Adrenal gland (tissue), 5 donors: ENCODE measurements around the gene BCL2L1.

Experiments
- CTCF ChIP-seq, 6 experiments: fragments of 450-650 bp in 4 of 6; fragments of 200-600 bp in 2 of 6; sonication (generic) in 1 of 6; IDR thresholded peaks; 1 replicate in 5 of 6; 2 replicates in 1 of 6; pipeline versions ENCODE4 v1.5.1 to v1.8.0; 2016 to 2021; ENCODE audit warnings: antibody characterized with exemption in 6 of 6, mild to moderate bottlenecking in 2 of 6, moderate library complexity in 1 of 6
- POLR2A ChIP-seq, 2 donors: fragments of 450-650 bp; IDR thresholded peaks; one replicate each; pipeline ENCODE4 v1.6.1; 2017; ENCODE audit warnings: antibody characterized with exemption in 2 of 2, mild to moderate bottlenecking in 2 of 2, moderate library complexity in 1 of 2
- donor health status: DM: no; HTN: no; CAD: no.

- TF ChIP-seq CTCF (IDR thresholded peaks at IDR 0.05) (no peak), POLR2A (IDR thresholded peaks at IDR 0.05) (peak in 1 of 2 donors; percentile 44)
Measured at GRCh38 chr20:31670371-31671228, 52.1 kb downstream of the BCL2L1 start.
